HG03469 (cell line): Measurements from ENCODE around the gene KCNMB2.
"Not testable (repeated sequence)": the region's sequence is repeated elsewhere in the genome, so short reads cannot be mapped to it uniquely, and the experiment has no call there.

Experiments used
- ATAC-seq: cut with Tn5 transposase; IDR thresholded peaks from one replicate; pipeline ENCODE4 v1.9.1; 2021; ENCODE audit warnings: mild to moderate bottlenecking, moderate library complexity, moderate number of reproducible peaks; ENCODE audit not compliant: unreplicated experiment

Gene KCNMB2

GRCh38 chr3:178518660-178519396, 17.4 kb upstream of the KCNMB2 start:
- peak; percentile 77 for ATAC-seq

GRCh38 chr3:178519701-178520100, 16.5 kb upstream of the KCNMB2 start:
- ATAC-seq, result no peak

- no peak for ATAC-seq
Measured at GRCh38 chr3:178520451-178520850, 15.8 kb upstream of the KCNMB2 start.

GRCh38 chr3:178522200-178523052, 13.8 kb upstream of the KCNMB2 start:
- ATAC-seq, result no peak

GRCh38 chr3:178525251-178525650, 11.0 kb upstream of the KCNMB2 start:
- no peak for ATAC-seq

- no peak for ATAC-seq
Measured at GRCh38 chr3:178526291-178526690, 9.9 kb upstream of the KCNMB2 start.

GRCh38 chr3:178527981-178528380, 8.3 kb upstream of the KCNMB2 start:
- ATAC-seq, result no peak

- no peak for ATAC-seq
Measured at GRCh38 chr3:178529606-178530225, 6.5 kb upstream of the KCNMB2 start.

- no peak for ATAC-seq
Measured at GRCh38 chr3:178532476-178532875, 3.8 kb upstream of the KCNMB2 start.

- ATAC-seq, result no peak
Measured at GRCh38 chr3:178537122-178537705, 978 bp downstream of the KCNMB2 start.

- no peak for ATAC-seq
Measured at GRCh38 chr3:178538056-178538455, 1.8 kb downstream of the KCNMB2 start.

GRCh38 chr3:178540184-178540583, 3.9 kb downstream of the KCNMB2 start:
- no peak for ATAC-seq

GRCh38 chr3:178545337-178545736, 9.1 kb downstream of the KCNMB2 start:
- ATAC-seq, result no peak

GRCh38 chr3:178546079-178546478, 9.8 kb downstream of the KCNMB2 start:
- ATAC-seq, result peak; percentile 33

GRCh38 chr3:178549426-178549825, 13.2 kb downstream of the KCNMB2 start:
- ATAC-seq, result not testable (repeated sequence)

- no peak for ATAC-seq
Measured at GRCh38 chr3:178551916-178552321, 15.7 kb downstream of the KCNMB2 start.

- no peak for ATAC-seq
Measured at GRCh38 chr3:178558637-178559036, 22.4 kb downstream of the KCNMB2 start.

- ATAC-seq, result no peak
Measured at GRCh38 chr3:178560759-178561158, 24.5 kb downstream of the KCNMB2 start.

- no peak for ATAC-seq
Measured at GRCh38 chr3:178561239-178561638, 25.0 kb downstream of the KCNMB2 start.

- no peak for ATAC-seq
Measured at GRCh38 chr3:178562143-178562946, 26.1 kb downstream of the KCNMB2 start.

- no peak for ATAC-seq
Measured at GRCh38 chr3:178562947-178563232, 26.7 kb downstream of the KCNMB2 start.
